GM18502 (cell line): ENCODE results near the gene GAST.

Experiments used
- ATAC-seq: cut with Tn5 transposase; IDR thresholded peaks from one replicate; pipeline ENCODE4 v1.9.1; 2021; ENCODE audit warnings: mild to moderate bottlenecking; ENCODE audit not compliant: unreplicated experiment, poor library complexity

GAST gene

DNA sequence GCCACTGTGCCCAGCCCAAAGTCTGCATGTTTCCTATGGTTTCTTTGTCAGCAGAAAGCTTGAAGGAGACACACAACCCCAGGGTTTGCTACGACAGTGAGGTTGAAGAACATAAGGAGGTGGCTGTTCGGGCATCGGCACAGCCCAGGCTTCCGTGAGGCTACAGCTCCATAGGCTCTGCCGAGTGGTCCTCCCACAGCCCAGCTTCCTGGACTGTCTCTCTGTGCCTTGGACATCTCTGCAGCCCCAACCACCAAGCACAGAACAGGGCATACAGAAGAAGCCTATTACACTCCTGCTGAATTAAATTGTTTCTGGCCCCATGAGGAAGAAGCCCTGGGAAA lies 25.5 kb downstream of the GAST start:
- no peak for ATAC-seq

DNA sequence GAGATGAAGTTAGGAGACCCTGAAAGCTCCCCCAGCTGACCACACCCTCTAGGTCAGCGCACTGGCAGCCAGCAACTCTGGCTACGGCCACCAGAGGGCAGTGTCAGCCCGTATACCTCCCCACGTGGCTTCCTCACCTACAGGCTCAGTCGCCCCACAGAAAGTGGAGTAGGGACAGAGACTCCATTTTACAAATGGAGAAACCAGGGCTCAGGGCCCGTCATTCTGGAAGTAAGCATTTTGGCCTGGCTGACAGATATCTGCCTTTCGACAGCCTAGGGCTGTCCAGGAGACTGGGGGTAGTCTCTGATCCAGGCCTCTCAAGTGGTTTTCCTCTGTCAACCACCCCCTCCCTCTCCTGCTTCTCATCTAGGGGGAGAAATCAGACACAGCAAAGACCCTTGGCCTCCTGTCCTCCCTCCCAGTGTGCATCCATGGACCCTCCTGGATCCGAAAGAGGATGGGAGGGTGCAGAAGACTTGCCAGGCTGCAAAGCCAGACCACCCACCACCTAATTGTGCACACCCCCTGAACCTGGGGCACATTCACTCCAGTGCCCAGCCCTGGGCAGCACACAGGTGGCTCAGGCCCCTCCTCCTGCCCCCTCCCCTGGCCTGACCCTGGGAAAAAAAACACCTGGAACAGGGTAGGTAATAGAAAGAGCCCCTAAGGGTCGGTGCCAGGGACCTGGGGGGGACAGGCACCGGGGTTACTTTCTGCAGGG lies 26.1 kb downstream of the GAST start:
- ATAC-seq = no peak

DNA sequence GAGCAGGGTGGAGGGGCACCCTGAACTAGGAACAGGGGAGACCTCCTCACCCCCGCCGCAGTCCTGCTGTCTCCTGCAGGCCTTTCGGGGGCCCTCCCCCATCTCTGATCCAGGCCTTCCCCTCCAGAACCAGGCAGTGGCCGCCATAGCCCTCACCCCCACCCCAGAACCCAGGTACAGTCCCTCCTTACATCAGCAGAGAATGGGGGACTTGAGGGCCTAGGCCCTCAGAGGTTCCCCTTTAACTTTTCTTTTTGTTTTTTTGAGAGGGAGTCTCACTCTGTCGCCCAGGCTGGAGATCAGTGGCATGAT lies 26.6 kb downstream of the GAST start:
- ATAC-seq = no peak

DNA sequence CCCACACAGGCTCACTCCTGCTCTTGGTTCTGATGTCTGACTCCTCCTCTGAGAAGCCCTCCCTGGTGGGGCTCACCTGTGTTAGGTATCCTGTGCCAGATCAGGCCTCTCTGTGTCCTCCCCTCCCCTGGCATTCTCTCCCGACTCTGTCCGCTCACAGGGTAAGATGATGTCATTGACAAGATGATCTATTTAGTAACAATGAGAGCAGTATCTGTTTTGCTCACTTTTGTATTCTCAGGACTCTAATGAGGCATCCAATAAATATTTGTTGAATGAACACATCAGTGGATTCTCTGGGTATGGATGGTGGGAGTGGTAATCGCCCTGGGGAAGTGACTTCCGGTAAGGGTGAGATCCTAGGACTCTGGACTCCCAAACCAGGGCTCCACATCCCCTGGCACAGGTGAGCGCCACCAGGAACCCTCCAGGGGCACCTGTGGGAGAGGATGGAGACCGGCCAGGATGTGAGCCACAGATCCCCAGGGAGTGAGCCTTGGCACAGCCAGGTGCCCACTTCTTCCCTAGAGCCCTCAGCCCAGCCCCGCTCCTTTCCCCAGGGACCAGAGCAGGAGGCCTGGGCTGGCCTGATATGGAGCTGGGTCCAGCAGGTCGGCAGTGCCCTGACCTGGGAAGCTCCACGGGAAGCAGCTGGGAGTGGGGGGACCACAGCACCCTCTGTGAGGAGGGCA lies 27.7 kb downstream of the GAST start:
- ATAC-seq = no peak

DNA sequence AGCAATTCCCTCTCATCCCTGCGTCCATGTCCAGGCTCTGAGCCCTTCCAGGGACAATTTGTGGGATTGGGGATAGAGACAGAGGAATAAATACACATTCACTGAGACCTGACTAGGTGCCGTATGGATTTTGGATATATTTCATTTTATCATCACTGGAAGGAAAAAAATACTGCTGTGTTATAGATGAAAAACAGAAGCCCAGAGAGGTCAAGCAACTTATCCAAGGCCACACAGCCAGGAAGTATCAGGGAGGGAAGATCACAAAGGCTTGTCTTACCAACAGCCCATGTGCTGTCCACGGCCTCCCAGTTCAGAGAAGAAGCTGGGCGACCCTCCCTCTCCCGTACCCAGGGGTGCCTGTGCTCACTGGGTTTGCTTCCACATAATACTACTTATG lies 28.4 kb downstream of the GAST start:
- ATAC-seq = no peak

DNA sequence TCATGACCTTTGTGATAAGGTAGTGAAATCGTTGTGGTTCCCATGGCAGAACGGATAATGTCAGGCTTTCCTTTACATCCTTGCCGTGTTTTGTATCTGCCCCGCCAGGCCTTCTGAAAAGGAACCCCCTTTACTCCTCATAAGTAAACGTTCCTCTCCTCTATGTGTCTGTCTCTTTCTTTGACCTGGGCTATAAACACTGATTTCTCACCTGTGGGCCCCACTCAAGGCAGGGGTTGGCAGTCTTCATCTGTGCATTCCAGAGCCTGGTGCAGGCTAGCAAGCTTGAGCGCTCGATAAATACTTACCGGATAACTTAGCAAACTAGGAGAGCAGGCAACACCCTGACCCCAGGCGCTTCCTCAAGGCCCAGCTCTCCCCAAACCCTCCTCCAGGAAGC lies 29.6 kb downstream of the GAST start:
- ATAC-seq = no peak

DNA sequence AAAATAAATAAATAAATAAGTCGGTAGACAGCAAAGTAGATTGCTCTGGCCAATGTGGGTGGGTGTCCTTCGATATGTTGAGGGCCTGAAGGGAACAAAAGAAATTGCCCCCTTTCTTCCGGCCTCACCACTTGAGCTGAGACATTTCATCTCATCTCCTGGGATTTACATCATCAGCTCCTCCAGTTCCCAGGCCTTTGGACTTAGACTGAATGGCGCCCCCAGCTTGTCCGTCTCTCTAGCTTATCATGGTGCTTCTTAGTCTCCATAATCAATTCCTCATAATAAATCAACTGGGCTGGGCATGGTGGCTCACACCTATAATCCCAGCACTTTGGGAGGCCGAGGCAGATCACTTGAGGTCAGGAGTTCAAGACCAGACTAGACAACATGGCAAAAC lies 36.1 kb downstream of the GAST start:
- no peak for ATAC-seq

DNA sequence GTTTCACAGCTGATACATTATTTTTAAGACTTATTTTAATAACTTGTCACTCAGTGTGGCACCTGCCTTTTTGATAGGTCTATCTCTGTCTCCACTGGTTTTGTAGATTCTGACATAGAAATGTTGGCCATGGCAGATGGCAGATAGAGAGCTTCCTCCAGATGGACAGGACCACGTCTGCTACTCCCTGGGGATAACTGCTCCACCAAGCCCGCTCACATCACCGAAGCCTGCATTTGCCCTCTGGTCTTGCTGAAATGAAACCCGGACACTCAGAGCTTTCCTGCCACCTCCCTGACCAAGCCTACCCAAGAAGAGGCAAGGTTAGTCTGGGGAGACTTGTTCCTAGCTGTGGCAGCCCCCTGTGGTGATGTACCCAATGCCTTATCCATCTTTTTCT lies 38.7 kb downstream of the GAST start:
- no peak for ATAC-seq

DNA sequence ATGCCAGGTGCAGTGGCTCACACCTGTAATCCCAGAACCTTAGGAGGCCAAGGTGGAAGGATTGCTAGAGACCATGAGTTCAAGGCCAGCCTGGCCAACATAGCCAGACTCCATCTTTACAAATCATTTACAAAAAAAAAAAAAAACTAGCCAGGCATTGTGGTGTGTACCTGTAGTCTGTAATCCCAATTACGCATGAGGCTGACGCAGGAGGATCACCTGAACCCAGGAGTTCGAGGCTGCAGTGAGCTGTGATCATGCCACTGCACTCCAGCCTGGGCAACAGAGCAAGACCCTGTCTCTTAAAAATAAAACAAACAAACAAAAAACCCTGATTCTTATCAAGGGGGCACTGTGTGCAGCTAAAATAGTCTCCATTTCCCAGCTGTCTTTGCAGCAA lies 39.2 kb downstream of the GAST start:
- no peak for ATAC-seq

DNA sequence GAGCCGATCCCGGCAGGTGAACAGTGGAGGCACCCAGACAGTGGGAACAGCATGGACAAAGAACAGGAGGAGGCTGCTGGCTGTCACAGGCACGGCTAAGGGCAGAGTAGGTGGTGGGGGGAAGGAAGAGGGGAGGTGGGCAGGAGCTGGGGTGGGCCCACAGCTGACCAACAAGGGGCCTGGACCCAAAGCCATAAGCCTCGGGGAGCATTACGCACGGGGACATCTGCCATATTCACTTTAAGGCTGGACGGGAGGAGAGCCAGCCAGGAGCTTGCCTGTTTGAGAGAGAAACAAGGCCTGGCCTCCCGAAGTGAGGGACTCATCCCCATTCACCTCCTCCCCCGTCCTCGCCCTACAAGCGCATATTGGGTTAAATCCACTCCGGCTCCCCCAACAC lies 41.9 kb downstream of the GAST start:
- ATAC-seq = no peak

DNA sequence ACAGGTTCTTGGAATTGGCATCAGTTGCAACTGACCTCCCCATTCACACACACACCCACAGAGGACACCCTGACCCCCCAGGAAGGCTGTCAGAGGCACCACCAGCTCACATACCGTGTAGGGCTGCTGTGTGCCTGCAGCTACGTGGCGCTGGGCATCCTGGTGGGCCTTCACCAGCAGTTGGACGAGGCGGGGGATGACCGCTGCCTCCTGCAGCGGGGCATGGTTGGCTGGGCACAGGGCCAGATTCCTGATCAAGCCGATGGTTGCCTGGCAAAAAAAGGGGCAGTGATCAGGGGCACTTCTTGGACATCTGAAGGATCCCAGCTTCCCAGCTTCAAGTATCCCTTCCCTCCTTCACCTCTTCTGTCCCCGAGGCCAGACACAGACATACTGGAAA lies 46.5 kb downstream of the GAST start:
- no peak for ATAC-seq

DNA sequence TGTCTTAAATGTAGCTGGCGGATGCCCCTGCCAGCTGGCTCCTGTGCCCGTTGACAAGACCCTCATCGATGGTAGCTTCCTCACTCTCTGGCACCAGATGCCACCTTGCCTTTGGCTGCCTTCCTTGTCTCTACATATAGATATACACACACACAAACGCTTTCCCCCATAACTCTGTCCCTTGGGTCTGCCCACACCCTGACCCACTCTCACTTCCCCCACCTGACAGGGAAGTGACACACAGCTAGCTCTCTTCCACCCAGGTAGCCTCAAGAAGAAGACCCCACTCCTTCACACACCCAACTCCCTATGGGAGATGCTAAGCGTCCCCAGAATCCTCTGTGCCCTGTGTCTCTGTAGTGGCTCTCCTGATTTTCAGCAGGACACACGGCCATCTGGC lies 48.7 kb downstream of the GAST start:
- ATAC-seq = no peak

DNA sequence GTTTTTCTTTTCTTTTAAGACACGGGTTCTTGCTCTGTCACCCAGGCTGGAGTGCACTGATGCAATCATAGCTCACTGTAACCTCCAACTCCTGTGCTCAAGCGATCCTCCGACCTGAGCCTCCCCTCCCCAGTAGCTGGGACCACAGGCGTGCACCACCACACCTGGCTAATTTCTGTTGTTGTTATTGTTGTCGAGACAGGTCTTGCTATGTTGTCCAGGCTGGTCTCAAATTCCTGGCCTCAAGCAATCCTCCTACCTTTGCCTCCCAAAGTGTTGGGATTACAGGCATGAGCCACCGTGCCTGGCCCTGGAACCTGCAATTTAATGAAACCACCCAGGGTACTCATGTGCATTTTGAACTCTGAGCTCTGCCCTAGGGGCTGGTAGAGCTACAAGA lies 50.3 kb downstream of the GAST start:
- no peak for ATAC-seq

DNA sequence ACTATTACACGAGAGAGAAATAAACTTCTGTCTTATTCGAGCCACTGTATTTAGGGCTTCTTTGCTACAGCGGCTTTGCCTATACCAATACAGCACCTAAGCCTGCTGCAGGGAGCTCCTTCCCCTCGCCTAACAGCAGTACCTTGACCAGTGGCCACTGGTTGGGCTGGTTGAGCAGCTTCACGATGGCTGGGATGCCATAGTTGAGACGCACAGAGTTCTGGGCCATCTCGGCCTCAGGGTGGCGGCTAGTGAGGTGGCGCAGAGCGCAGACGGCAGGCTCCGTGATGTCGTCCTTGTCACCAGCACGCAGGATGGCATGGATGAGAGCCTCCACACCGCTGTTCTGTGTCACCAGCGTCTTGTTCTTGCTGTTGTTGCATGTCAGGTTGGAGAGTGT lies 50.7 kb downstream of the GAST start:
- ATAC-seq = no peak

DNA sequence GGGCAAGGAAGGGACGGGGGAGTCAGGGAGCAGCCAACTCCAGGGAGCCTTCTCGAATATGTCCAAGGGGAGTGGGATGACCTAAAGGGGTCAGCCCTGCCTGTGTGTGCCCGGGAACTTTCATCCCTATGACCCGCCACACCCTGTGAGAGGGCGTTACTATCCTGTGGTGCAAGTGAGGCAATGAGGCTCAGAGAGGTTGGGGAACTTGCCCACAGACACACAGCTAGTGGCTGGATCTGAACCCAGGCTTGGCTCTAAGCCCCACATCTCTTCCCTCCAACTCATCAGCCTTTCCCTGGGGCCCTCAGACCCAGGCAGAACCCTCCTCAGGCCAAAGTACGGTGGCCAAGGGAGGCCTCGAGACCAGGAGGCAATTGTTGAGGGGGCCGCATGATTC lies 51.2 kb downstream of the GAST start:
- ATAC-seq = no peak
